ENCODE measurements around the gene SLC35E3.

DNA sequence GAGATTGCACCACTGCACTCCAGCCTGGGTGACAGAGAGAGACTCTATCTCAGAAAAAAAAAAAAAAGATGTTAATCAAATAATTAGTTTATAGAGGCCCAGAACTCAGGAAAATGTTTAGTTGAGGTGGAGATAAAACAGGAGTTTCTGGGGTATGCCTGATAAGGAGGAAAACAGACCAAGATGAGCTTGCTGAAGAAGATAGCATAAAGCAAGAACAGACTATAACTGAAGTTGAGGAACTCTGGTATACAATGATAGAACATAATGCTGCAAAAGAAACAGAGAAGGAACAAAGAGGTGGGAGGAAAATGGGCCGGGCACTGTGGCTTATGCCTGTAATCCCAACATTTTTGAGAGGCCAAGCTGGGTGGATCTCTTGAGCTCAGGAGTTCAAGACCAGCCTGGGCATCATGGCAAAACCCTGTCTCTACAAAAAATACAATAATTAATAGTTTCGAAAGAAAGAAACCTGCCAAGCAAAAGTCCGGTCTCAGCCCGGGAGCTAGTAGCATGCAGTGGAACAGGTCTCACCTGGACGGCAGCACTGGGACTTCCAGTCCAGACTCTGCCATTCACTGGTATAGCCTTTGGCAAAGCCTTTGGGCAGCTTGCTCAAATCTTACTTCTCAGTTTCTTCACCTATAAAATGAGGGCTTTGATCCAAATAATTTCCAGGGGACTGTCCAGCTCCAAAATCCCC, 25.4 kb downstream of the SLC35E3 start:
- TF ChIP-seq ZNF384 (IDR thresholded peaks at IDR 0.05) (no peak), ELF4 (IDR thresholded peaks at IDR 0.05) (no peak), FOXM1 (IDR thresholded peaks at IDR 0.05; ENCODE audit: borderline replicate concordance) (no peak)

All from HEK293T (cell line).